Measurements from ENCODE around the gene REEP1.
A peak's percentile ranks its signal among the peaks of the same experiment; 100 is the strongest.

REEP1 gene, protein sequence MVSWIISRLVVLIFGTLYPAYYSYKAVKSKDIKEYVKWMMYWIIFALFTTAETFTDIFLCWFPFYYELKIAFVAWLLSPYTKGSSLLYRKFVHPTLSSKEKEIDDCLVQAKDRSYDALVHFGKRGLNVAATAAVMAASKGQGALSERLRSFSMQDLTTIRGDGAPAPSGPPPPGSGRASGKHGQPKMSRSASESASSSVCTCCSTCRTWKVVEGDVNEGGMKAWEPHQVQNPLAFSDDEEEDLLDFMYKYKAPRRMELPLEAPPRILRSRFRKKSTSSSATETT

GRCh38 chr2:86337244-86337835 is at the start of gene REEP1:
Gene REEP1, minus strand, starts transcription at chr2:86337626. Its CDS starts 116 bp downstream, at chr2:86337510.
- DNase-seq (ENCODE audit: low spot score): peak; percentile 35

GRCh38 chr2:86383844-86384243 is 46.4 kb upstream of the REEP1 start:
- DNase-seq (ENCODE audit: low spot score): no peak

DNA sequence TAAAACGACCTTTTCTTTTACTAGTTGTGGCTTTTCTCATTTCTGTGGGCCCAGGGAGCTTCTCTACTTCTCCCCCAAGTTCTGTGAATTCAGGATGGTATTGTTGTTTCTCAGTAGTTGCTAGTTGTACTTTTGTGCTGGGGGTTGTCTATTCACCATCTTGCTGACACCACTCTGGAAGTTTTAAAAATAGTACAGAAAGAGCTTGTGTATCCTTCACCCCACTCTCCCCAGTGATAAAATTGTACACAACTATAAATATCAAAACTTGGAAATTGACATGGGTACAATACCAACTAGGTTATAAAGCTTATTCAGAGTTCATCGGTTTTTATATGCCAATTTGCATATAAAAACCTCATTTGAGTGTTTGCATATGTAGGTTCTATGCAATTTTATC is 45.3 kb upstream of the REEP1 start:
- DNase-seq (ENCODE audit: low spot score): no peak

GRCh38 chr2:86382108-86382507 is 44.7 kb upstream of the REEP1 start:
- DNase-seq (ENCODE audit: low spot score): no peak

DNA sequence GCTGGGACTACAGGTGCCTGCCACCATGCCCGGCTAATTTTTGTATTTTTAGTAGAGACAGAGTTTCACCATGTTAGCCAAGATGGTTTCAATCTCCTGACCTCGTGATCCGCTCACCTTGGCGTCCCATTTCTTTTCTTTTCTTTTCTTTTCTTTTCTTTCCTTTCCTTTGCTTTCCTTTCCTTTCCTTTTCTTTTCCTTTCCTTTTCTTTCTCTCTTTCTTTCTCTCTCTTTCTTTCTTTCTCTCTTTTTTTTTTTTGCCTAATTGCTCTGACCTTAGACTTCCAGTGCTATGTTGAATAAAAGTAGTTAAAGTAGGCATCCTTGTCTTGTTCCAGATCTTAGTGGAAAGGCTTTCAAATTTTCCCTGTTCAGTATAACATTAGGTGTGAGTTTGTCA is 41.0 kb upstream of the REEP1 start:
- no peak for DNase-seq (ENCODE audit: low spot score)

DNA sequence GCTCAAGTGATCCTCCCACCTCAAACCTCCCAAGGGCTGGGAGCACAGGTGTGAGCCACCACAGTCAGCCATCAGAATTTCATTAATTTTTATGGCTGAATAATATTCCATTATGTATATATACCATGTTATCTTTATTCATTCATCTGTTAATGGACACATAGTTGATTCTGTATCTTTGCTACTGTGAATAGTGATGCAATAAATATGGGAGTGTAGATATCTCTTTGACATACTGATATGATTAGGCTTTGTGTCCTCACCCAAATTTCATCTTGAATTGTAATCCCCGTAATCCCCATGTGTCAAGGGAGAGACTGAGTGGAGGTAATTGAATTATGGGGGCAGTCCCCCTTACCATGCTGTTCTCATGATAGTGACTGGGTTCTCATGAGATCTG is 38.2 kb upstream of the REEP1 start:
- no peak for DNase-seq (ENCODE audit: low spot score)

- DNase-seq (ENCODE audit: low spot score): peak; percentile 61
Observed at GRCh38 chr2:86372641-86373502, 35.4 kb upstream of the REEP1 start.

DNA sequence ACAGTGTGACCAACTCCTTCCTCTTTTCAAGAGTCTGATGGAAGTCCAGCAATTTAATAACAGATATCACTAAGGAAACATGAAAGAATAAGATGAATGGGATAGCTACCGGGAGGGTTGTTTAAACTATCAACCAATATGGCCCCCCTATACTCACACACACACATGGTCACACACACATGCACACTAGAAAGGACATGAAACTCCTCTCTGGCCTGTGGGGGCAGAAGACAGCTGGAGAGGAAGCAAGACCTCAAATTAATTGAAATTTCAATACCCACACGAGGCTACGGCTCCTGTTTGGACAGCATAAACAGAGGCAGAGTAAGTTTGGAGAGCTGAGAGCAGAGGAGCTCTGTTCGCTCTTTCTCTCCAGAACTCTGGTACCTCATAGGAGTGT is 34.7 kb upstream of the REEP1 start:
- DNase-seq (ENCODE audit: low spot score): no peak

DNA sequence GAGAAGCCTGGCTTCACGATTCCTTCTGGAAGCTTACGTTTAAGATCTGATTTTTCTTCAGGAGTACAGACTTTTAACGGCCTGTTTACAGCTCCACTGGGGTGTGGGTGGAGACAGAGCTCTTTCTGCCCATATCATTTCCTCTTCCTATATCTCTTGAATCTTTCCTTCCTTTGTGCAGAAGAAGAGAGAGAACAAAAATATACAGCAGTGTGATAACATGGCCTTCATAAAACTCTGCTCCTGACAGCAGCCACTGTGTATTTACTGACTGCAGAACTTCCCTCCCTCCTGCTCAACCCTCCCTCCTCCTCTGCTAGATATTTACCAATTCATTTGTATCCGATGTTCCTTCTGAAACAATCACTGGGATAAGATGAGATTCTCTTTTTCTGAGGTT is 34.1 kb upstream of the REEP1 start:
- DNase-seq (ENCODE audit: low spot score): no peak

DNA sequence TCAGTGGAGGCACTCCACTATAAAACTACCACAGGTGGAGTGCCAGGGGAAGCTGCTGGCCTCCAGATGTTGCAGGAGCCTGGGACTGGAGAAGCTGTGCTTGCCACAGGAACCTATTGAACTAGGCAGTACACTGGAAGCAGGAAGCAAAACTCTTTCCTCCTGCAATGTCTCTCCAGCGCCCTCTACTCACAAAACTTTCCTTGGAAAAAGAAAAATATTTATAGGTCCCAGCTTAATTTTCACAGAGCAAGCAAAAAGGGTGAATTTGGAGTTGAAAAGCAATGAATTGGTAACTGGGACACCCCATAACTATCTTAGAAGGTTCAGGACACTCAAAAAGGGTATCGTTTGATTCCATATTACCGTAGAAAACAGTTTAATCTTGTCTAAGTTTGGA is 33.2 kb upstream of the REEP1 start:
- no peak for DNase-seq (ENCODE audit: low spot score)

- DNase-seq (ENCODE audit: low spot score): peak; percentile 32
Observed at GRCh38 chr2:86368161-86368824, 30.9 kb upstream of the REEP1 start.

DNA sequence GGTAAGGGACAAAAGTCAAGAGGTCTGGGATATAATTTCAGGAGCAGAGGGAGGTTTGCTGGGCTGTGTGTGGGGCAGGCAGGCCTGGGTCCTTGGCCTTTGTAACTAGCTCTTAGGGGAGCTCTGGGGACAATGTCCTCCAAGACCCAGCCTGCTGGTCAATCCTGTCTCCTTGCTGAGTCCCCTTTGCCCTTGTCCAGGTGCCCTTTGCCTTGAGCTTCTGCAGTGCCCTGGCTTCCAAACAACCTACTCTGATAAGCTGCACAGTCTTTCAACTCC is 30.0 kb upstream of the REEP1 start:
- no peak for DNase-seq (ENCODE audit: low spot score)

DNA sequence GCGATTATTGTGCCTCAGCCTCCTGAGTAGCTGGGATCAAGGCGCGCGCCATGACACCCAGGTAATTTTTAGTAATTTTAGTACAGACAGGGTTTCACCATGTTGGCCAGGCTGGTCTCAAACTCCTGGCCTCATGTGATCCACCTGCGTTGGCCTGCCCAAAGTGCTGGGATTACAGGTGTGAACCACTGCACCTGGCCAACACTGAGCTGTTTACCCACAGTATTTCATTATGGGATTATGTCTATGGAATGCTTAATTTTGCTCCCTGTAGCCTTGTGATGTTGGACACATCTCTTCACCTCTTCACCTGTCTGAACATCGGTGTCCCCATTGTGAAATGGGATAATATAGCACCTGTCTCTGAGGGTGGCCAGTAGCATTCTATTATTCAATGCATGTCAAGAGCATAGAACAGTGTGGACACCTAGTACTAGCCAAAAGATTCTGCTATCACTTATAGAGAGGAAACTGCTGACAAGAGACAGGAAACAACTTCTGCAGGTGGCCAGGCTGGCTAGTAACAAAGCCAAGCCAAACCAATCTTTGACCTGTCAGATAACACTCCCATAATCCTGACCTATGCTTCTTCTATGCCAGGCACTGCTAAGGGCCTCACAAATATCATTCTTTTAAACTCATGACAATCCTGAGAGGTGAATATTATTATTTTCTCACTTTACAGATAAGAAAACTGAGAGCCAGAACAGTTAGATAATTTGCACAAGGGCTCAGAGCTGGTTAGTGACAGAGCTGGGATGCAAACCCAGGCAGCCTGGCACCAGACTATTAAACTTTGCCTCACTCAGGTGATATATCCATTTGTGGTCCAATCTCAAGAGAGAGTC is 29.4 kb upstream of the REEP1 start:
- DNase-seq (ENCODE audit: low spot score): no peak

GRCh38 chr2:86364894-86365293 is 27.5 kb upstream of the REEP1 start:
- no peak for DNase-seq (ENCODE audit: low spot score)

- DNase-seq (ENCODE audit: low spot score): no peak
Observed at GRCh38 chr2:86360776-86361175, 23.4 kb upstream of the REEP1 start.

GRCh38 chr2:86358957-86359356 is 21.5 kb upstream of the REEP1 start:
- DNase-seq (ENCODE audit: low spot score): no peak

DNA sequence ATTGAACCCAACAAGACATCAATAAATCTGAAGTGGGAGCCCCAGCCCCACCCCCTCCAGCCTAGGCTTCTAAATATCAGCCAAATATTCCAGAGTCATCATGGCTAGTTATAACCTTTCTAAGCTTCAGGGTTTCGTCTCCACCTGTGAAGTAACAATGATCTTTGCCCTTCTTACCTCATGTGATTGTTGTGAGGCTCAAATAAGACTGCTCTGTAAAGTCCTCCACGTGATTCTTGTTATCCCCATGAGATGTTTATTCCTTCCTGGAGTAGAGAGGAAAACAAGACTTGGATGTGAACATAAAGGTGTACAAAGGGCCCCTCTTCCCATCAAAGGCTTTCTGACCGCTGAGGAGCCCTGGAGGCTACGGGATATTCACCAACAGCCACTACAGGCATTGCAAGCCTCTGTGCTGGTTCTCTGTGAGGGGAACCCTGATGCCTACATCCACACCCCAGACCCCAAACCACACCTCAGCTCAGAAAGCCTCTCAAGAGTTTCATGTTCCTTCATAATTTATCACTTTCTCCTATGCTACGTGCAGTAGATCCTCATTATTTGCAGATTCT is 20.1 kb upstream of the REEP1 start:
- no peak for DNase-seq (ENCODE audit: low spot score)

GRCh38 chr2:86352727-86353221 is 15.3 kb upstream of the REEP1 start:
- DNase-seq (ENCODE audit: low spot score): no peak

DNA sequence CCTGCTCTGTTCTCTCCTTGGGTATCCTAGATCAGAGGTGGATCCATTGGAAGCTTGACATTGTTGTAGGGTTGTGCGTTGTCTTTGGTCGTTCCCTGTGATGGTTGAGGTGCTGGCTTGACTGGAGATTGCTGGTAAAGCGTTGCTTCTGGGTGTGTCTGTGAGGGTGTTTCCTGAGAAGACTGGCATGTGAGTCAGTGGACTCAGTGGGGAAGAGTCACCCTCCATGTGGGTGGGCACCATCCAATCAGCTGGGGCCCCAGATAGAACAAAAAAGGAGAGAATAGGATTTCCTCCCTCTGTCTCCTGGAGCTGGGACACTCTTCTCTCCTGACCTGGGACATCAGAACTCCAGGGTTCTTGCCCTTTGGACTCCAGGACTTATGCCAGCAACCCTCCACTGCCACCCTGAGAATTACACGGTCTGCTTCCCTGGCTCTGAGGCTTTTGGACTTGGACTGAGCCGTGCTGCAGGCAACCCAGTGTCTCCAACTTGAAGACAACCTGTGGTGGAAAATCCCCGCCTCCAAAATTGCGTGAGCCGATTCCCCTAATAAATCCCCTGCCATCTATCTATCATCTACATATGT is 14.8 kb upstream of the REEP1 start:
- DNase-seq (ENCODE audit: low spot score): peak; percentile 29

DNA sequence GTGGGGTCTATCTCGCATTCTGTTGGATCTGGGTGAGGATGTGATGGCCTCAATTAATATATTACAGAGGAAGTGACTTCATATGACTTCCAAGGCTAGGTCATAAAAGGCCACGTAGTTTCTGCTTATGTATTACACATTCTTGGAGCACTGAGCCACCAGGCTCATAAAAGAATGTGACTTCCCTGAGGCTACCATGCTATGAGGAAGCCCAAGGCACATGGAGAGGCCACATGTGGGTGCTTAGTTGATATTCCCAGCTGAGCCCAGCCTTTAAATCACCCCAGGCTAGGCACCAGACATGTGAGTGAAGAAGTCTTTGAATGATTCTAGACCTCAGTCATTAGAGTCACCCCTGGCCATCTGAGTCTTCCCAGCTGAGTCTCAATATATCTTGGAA is 13.3 kb upstream of the REEP1 start:
- no peak for DNase-seq (ENCODE audit: low spot score)

GRCh38 chr2:86347401-86347800 is 10.0 kb upstream of the REEP1 start:
- DNase-seq (ENCODE audit: low spot score): no peak
